C4-2B (cell line): ENCODE data around the gene CMIP.

Experiments
- H3K27ac ChIP-seq: fragments of 450-650 bp; 2 replicates; pipeline ENCODE4 v1.5.1; 2017
- CTCF ChIP-seq: fragments of 450-650 bp; conservative IDR thresholded peaks from 2 replicates; pipeline ENCODE4 v1.5.1; 2017; ENCODE audit warnings: mild to moderate bottlenecking
- ZFX ChIP-seq: fragments of 450-650 bp; IDR thresholded peaks from 2 replicates; pipeline ENCODE4 v1.6.1; 2017

Gene CMIP

GRCh38 chr16:81571175-81571574, 126.6 kb downstream of the CMIP start:
- TF ChIP-seq ZFX = no peak
- TF ChIP-seq CTCF = no peak
- no peak overlapping the region for H3K27ac ChIP-seq

- TF ChIP-seq ZFX = no peak
- no peak for TF ChIP-seq CTCF
Observed at GRCh38 chr16:81571592-81572385, 127.2 kb downstream of the CMIP start.

GRCh38 chr16:81572386-81573144, 128.0 kb downstream of the CMIP start:
- H3K27ac ChIP-seq = no peak overlapping the region
- TF ChIP-seq ZFX = no peak
- no peak for TF ChIP-seq CTCF

More at GRCh38 chr16:81571592-81572385, 127.2 kb downstream of the CMIP start:
- H3K27ac ChIP-seq = no peak overlapping the region

- TF ChIP-seq CTCF = no peak
- TF ChIP-seq ZFX = no peak
Observed at GRCh38 chr16:81573533-81574020, 129.0 kb downstream of the CMIP start.

GRCh38 chr16:81574168-81574567, 129.6 kb downstream of the CMIP start:
- no peak overlapping the region for H3K27ac ChIP-seq
- TF ChIP-seq CTCF (no peak), ZFX (no peak)

More at GRCh38 chr16:81573533-81574020, 129.0 kb downstream of the CMIP start:
- H3K27ac ChIP-seq = no peak overlapping the region

GRCh38 chr16:81575307-81575706, 130.7 kb downstream of the CMIP start:
- no peak overlapping the region for H3K27ac ChIP-seq
- TF ChIP-seq ZFX (no peak), CTCF (no peak)

GRCh38 chr16:81575834-81576233, 131.2 kb downstream of the CMIP start:
- H3K27ac ChIP-seq = no peak overlapping the region
- no peak for TF ChIP-seq CTCF
- no peak for TF ChIP-seq ZFX
